Liver (tissue), 9 donors: ENCODE results near the gene TUT4. TPM values are rescaled to one million over a fixed set of nuclear protein-coding genes. Genes with fewer than 3 reads are reported as not detected.

Experiments
- DNase-seq: peaks from one replicate; pipeline ENCODE4 v3.0.0-alpha.2; 2017; ENCODE audit warnings: low spot score
- H3K27ac ChIP-seq, 2 donors: one replicate each; pipeline ENCODE4 v1.7.0; 2013; ENCODE audit warnings: inconsistent platforms in 2 of 2, low read length in 2 of 2, control low read depth in 1 of 2, low read depth in 1 of 2, mild to moderate bottlenecking in 1 of 2
- H3K27me3 ChIP-seq, 4 donors: one replicate each; pipeline versions ENCODE4 v1.6.1 to v1.7.0; 2013; ENCODE audit warnings: low read length in 3 of 4, inconsistent platforms in 1 of 4, mild to moderate bottlenecking in 1 of 4, moderate library complexity in 1 of 4; ENCODE audit not compliant: control insufficient read depth in 4 of 4, insufficient read depth in 4 of 4
- H3K36me3 ChIP-seq, 4 donors: one replicate each; pipeline versions ENCODE4 v1.6.1 to v1.7.0; 2013; ENCODE audit warnings: low read length in 3 of 4, mild to moderate bottlenecking in 3 of 4, low read depth in 1 of 4, moderate library complexity in 1 of 4; ENCODE audit not compliant: control insufficient read depth in 4 of 4, insufficient read depth in 3 of 4
- H3K4me1 ChIP-seq, 4 donors: one replicate each; pipeline versions ENCODE4 v1.6.1 to v1.7.0; 2013; ENCODE audit warnings: low read length in 3 of 4, mild to moderate bottlenecking in 3 of 4, moderate library complexity in 1 of 4; ENCODE audit not compliant: control insufficient read depth in 4 of 4, insufficient read depth in 4 of 4
- H3K4me3 ChIP-seq, 3 donors: one replicate each; pipeline versions ENCODE4 v1.6.1 to v1.7.0; 2013; ENCODE audit warnings: low read length in 3 of 3, control low read depth in 1 of 3, low read depth in 1 of 3, mild to moderate bottlenecking in 1 of 3
- H3K9ac ChIP-seq, 2 donors: one replicate each; pipeline ENCODE4 v1.7.0; 2013; ENCODE audit warnings: low read length in 2 of 2, mild to moderate bottlenecking in 2 of 2, moderate library complexity in 2 of 2, control low read depth in 1 of 2, low read depth in 1 of 2
- H3K9me3 ChIP-seq, 4 donors: one replicate each; pipeline versions ENCODE4 v1.6.1 to v1.7.0; 2013; ENCODE audit warnings: low read length in 3 of 4; ENCODE audit not compliant: control insufficient read depth in 4 of 4
- ATF3 ChIP-seq: IDR thresholded peaks from 2 replicates; pipeline ENCODE4 v1.6.1; 2016; ENCODE audit warnings: antibody characterized with exemption
- EGR1 ChIP-seq, 2 donors: IDR thresholded peaks; 2 replicates each; pipeline ENCODE4 v1.6.1; 2016 to 2018; ENCODE audit warnings: antibody characterized with exemption in 2 of 2, low read depth in 2 of 2
- FOXA1 ChIP-seq: IDR thresholded peaks from 2 replicates; pipeline ENCODE4 v1.6.1; 2016; ENCODE audit warnings: antibody characterized with exemption
- FOXA2 ChIP-seq: IDR thresholded peaks from 2 replicates; pipeline ENCODE4 v1.6.1; 2016; ENCODE audit warnings: antibody characterized with exemption
- GABPA ChIP-seq, 2 donors: IDR thresholded peaks in 1 of 2; conservative IDR thresholded peaks in 1 of 2; 2 replicates each; pipeline ENCODE4 v1.6.1; 2016; ENCODE audit warnings: antibody characterized with exemption in 2 of 2, mild to moderate bottlenecking in 1 of 2, moderate library complexity in 1 of 2
- HNF4A ChIP-seq, 2 donors: conservative IDR thresholded peaks; 2 replicates each; pipeline ENCODE4 v1.6.1; 2016; ENCODE audit warnings: antibody characterized with exemption in 2 of 2, mild to moderate bottlenecking in 2 of 2
- HNF4G ChIP-seq: IDR thresholded peaks from 2 replicates; pipeline ENCODE4 v1.6.1; 2016; ENCODE audit warnings: antibody characterized with exemption
- JUND ChIP-seq, 2 donors: IDR thresholded peaks; 2 replicates each; pipeline ENCODE4 v1.6.1; 2016; ENCODE audit warnings: antibody characterized with exemption in 2 of 2
- MAX ChIP-seq: IDR thresholded peaks from 2 replicates; pipeline ENCODE4 v1.6.1; 2016; ENCODE audit warnings: antibody characterized with exemption
- NR2F2 ChIP-seq: IDR thresholded peaks from 2 replicates; pipeline ENCODE4 v1.6.1; 2016; ENCODE audit warnings: antibody characterized with exemption
- RAD21 ChIP-seq, 2 donors: IDR thresholded peaks; 2 replicates each; pipeline ENCODE4 v1.6.1; 2016; ENCODE audit warnings: antibody characterized with exemption in 2 of 2, mild to moderate bottlenecking in 2 of 2
- RXRA ChIP-seq, 2 donors: IDR thresholded peaks; 2 replicates each; pipeline ENCODE4 v1.6.1; 2017 to 2018; ENCODE audit warnings: antibody characterized with exemption in 2 of 2, mild to moderate bottlenecking in 1 of 2
- SP1 ChIP-seq: IDR thresholded peaks from 2 replicates; pipeline ENCODE4 v1.6.1; 2018; ENCODE audit warnings: antibody characterized with exemption, mild to moderate bottlenecking
- TAF1 ChIP-seq: conservative IDR thresholded peaks from 2 replicates; pipeline ENCODE4 v1.6.1; 2016; ENCODE audit warnings: antibody characterized with exemption, mild to moderate bottlenecking
- YY1 ChIP-seq: IDR thresholded peaks from 2 replicates; pipeline ENCODE4 v1.6.1; 2016; ENCODE audit warnings: antibody characterized with exemption, mild to moderate bottlenecking
- WGBS: extraction: QIAGEN DNeasy Blood & Tissue Kit; methylation state at CpG from one replicate; pipeline ENCODE4 v1.1.7; 2013; 5-methylcytosine and 5-hydroxymethylcytosine counted together
- polyA plus RNA-seq, 2 donors: library from polyadenylated mRNA; stranded (reverse) in 1 of 2; unstranded in 1 of 2; fragments of 200-250 nt in 1 of 2; fragments of >200 nt in 1 of 2; fragmentation: Nextera tagmentation in 1 of 2; extraction: Ambion mirVana in 1 of 2; gene quantifications; one replicate each; pipeline versions ENCODE4 v1.2.1 to v1.2.3, GENCODE V29; 2013 to 2015
- total RNA-seq, 2 donors: library from RNA; depleted of rRNA; stranded (reverse); fragments of >200 nt; gene quantifications; one replicate each; pipeline ENCODE4 v1.2.3, GENCODE V29; 2014
- TF ChIP-seq, protein P1 (sequence below): IDR thresholded peaks from 2 replicates; pipeline ENCODE4 v1.6.1; 2016; ENCODE audit warnings: antibody characterized with exemption, mild to moderate bottlenecking
- TF ChIP-seq, protein P2 (sequence below): IDR thresholded peaks from 2 replicates; pipeline ENCODE4 v1.6.1; 2016; ENCODE audit warnings: antibody characterized with exemption
- TF ChIP-seq, protein P3 (sequence below): fragments of 150-350 bp; IDR thresholded peaks from 2 replicates; pipeline ENCODE4 v1.5.1; 2017; ENCODE audit warnings: improper control_type of control experiment, low read depth, low read length; ENCODE audit not compliant: missing input control
- donor health status: healthy.
- donor health status: healthy.
- donor health status: healthy.
- donor health status: healthy.
- donor health status: healthy.

The TUT4 gene
- total and polyA plus RNA-seq, 4 donors = 12.2 to 28.0 (median 24.0) TPM

DNA sequence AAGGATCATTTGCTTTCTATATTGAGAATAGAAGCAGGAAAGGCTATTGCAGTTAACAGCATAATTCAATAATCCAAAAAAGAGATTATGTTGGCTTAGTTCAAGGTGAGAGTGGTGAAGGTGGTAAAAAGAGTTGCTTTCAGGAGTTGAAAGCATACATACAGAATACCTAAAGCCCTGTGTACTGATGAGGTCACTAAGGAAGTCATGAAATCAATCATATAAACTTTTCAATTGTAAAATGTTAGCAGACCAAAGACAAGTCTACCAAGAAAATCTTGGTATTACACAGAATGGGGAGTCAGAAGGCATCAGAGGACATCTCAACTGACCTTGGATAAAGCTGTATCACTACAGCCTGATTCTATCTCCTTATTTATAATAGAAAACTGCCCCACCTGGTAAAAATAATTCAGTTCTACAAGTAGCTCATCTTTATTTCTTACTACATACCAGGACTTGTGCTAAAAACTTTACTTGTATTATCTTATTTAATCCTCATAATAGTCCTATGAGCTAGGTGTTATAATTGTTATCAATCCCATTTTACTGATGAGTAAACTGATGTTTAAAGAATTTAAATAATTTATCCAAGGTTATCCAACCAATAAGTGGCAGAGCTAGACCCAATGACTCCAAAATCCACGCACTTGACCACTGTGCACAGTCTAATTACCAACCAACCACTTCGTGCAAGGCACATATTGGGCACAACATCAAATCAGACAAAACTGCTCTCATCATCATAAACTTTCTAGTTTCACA lies 40.9 kb downstream of the TUT4 start:
- no peak for TF ChIP-seq JUND (IDR thresholded peaks at IDR 0.05)
- Histone ChIP-seq H3K9ac (no peak overlapping the region), H3K4me3 (no peak overlapping the region), H3K27ac (no peak overlapping the region), H3K9me3 (no peaks in the 10 kb centered on the region), H3K27me3 (no peaks in the 10 kb centered on the region), H3K4me1 (peaks cover 0 to 28% (median 13%) of the 10 kb centered on the region in 4 donors), H3K36me3 (peaks cover 0 to 10% (median 4%) of the 10 kb centered on the region in 4 donors)
- DNase-seq = no peak
- WGBS = 90% methylated on average over 2 of the region's 2 CpGs

DNA sequence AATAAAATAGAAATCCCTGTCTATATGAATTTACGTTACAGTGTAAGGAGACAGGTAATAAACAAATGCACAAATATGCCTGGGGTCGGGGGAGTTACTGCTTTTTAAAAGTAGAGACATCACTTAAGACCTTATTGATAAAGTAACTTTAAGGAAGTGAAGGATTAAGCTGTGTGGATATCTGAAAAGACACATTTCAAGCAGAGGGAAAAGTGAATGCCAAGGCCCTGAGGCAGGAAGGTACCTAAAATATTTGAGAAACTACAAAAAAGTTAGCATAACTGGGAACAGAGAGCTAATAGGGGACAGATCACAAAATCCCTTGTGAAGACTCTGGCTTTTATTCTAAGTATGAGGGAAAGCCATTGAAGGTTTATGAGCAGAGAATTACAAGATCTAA lies 41.5 kb downstream of the TUT4 start:
- Histone ChIP-seq H3K4me3 (no peak overlapping the region), H3K9ac (no peak overlapping the region), H3K36me3 (peaks cover 0 to 10% (median 4%) of the 10 kb centered on the region in 4 donors), H3K27ac (no peak overlapping the region), H3K27me3 (no peaks in the 10 kb centered on the region), H3K4me1 (peaks cover 0 to 34% (median 18%) of the 10 kb centered on the region in 4 donors), H3K9me3 (no peaks in the 10 kb centered on the region)
- 87% methylated on average over 2 of the region's 2 CpGs for WGBS
- TF ChIP-seq FOXA1 = no peak
- no peak for TF ChIP-seq GABPA (IDR thresholded peaks at IDR 0.05 in 1 of 2, conservative IDR thresholded peaks at IDR 0.05 in 1 of 2)
- no peak for DNase-seq

DNA sequence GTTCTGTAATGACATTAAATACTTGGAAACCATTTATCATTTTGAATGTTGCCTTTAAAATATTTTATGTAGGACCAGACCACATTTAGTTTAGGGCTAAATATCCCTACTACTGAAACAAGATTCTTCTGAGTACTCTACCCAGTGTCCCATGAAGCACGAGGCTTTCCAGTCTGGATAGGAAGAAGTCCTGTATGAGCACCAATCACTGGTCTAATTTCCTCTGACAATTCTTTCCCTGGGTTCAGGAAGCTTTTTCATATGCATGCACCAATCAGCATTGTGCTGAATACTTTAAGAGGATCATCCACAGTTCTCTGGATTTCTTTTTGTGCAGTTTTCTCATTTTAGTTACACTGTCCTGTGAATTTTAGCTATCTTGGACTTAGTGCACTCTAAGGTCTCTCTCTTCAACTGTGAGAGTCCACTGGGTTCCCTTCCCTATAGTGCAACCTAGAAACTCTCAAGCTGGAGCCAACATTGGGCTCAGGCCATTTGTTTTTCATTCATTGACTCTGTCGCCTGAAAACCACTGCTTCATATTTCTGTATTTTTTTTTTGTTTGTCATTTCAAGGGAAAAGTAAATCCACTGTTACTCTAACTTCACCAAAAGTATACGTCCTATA lies 45.9 kb downstream of the TUT4 start:
- no peak for DNase-seq
- Histone ChIP-seq H3K4me1 (peaks cover 3 to 26% (median 19%) of the 10 kb centered on the region in 4 donors), H3K9ac (no peak overlapping the region), H3K9me3 (no peaks in the 10 kb centered on the region), H3K27me3 (no peaks in the 10 kb centered on the region), H3K27ac (no peak overlapping the region), H3K36me3 (peaks cover 0 to 3% (median under 1%) of the 10 kb centered on the region in 4 donors), H3K4me3 (no peak overlapping the region)
- TF ChIP-seq NR2F2 (no peak), ATF3 (no peak), HNF4G (no peak), MAX (no peak), TAF1 (no peak), RXRA (IDR thresholded peaks at IDR 0.05) (no peak), HNF4A (conservative IDR thresholded peaks at IDR 0.05) (no peak), EGR1 (IDR thresholded peaks at IDR 0.05; ENCODE audit: low read depth in 2 of 2) (no peak), FOXA1 (no peak), FOXA2 (no peak), YY1 (no peak), JUND (IDR thresholded peaks at IDR 0.05) (no peak), SP1 (no peak), RAD21 (IDR thresholded peaks at IDR 0.05) (no peak), GABPA (IDR thresholded peaks at IDR 0.05 in 1 of 2, conservative IDR thresholded peaks at IDR 0.05 in 1 of 2) (no peak)
- TF ChIP-seq, protein P1, sequence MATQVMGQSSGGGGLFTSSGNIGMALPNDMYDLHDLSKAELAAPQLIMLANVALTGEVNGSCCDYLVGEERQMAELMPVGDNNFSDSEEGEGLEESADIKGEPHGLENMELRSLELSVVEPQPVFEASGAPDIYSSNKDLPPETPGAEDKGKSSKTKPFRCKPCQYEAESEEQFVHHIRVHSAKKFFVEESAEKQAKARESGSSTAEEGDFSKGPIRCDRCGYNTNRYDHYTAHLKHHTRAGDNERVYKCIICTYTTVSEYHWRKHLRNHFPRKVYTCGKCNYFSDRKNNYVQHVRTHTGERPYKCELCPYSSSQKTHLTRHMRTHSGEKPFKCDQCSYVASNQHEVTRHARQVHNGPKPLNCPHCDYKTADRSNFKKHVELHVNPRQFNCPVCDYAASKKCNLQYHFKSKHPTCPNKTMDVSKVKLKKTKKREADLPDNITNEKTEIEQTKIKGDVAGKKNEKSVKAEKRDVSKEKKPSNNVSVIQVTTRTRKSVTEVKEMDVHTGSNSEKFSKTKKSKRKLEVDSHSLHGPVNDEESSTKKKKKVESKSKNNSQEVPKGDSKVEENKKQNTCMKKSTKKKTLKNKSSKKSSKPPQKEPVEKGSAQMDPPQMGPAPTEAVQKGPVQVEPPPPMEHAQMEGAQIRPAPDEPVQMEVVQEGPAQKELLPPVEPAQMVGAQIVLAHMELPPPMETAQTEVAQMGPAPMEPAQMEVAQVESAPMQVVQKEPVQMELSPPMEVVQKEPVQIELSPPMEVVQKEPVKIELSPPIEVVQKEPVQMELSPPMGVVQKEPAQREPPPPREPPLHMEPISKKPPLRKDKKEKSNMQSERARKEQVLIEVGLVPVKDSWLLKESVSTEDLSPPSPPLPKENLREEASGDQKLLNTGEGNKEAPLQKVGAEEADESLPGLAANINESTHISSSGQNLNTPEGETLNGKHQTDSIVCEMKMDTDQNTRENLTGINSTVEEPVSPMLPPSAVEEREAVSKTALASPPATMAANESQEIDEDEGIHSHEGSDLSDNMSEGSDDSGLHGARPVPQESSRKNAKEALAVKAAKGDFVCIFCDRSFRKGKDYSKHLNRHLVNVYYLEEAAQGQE = no peak
- TF ChIP-seq, protein P2, sequence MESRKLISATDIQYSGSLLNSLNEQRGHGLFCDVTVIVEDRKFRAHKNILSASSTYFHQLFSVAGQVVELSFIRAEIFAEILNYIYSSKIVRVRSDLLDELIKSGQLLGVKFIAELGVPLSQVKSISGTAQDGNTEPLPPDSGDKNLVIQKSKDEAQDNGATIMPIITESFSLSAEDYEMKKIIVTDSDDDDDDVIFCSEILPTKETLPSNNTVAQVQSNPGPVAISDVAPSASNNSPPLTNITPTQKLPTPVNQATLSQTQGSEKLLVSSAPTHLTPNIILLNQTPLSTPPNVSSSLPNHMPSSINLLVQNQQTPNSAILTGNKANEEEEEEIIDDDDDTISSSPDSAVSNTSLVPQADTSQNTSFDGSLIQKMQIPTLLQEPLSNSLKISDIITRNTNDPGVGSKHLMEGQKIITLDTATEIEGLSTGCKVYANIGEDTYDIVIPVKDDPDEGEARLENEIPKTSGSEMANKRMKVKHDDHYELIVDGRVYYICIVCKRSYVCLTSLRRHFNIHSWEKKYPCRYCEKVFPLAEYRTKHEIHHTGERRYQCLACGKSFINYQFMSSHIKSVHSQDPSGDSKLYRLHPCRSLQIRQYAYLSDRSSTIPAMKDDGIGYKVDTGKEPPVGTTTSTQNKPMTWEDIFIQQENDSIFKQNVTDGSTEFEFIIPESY = no peak
- TF ChIP-seq, protein P3, sequence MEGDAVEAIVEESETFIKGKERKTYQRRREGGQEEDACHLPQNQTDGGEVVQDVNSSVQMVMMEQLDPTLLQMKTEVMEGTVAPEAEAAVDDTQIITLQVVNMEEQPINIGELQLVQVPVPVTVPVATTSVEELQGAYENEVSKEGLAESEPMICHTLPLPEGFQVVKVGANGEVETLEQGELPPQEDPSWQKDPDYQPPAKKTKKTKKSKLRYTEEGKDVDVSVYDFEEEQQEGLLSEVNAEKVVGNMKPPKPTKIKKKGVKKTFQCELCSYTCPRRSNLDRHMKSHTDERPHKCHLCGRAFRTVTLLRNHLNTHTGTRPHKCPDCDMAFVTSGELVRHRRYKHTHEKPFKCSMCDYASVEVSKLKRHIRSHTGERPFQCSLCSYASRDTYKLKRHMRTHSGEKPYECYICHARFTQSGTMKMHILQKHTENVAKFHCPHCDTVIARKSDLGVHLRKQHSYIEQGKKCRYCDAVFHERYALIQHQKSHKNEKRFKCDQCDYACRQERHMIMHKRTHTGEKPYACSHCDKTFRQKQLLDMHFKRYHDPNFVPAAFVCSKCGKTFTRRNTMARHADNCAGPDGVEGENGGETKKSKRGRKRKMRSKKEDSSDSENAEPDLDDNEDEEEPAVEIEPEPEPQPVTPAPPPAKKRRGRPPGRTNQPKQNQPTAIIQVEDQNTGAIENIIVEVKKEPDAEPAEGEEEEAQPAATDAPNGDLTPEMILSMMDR = no peak
- WGBS = 62% methylated on average over 3 of the region's 3 CpGs
